Osteoblast (primary cell): ENCODE data around the gene PRDM12. TPM values are rescaled to one million over a fixed set of nuclear protein-coding genes. Genes with fewer than 3 reads are reported as not detected.

Experiments used
- DNase-seq: peaks from one replicate; pipeline ENCODE4 v3.0.0; 2011; ENCODE audit warnings: low spot score, mixed read lengths; ENCODE audit not compliant: insufficient read length; ENCODE audit errors: missing footprints
- H2AFZ ChIP-seq: 2 replicates; pipeline ENCODE4 v1.6.0; 2011; ENCODE audit warnings: mild to moderate bottlenecking, low read length
- H3K27ac ChIP-seq: 2 replicates; pipeline ENCODE4 v1.5.1; 2011; ENCODE audit warnings: mild to moderate bottlenecking, low read depth, low read length, moderate library complexity
- H3K27me3 ChIP-seq: 2 replicates; pipeline ENCODE4 v1.6.0; 2012; ENCODE audit warnings: mild to moderate bottlenecking, control low read depth, inconsistent platforms, low read length, moderate library complexity; ENCODE audit not compliant: insufficient read depth
- H3K36me3 ChIP-seq: 2 replicates; pipeline ENCODE4 v1.5.1; 2011; ENCODE audit warnings: mild to moderate bottlenecking, low read length, control low read depth, moderate library complexity; ENCODE audit not compliant: insufficient read depth
- H3K4me1 ChIP-seq: 2 replicates; pipeline ENCODE4 v1.5.1; 2011; ENCODE audit warnings: mild to moderate bottlenecking, low read length, control low read depth, moderate library complexity; ENCODE audit not compliant: insufficient read depth
- H3K4me2 ChIP-seq: 2 replicates; pipeline ENCODE4 v1.6.0; 2011; ENCODE audit warnings: mild to moderate bottlenecking, low read length; ENCODE audit not compliant: insufficient read depth
- H3K4me3 ChIP-seq: fragments of 200-600 bp; sonication (generic); 3 replicates; pipeline ENCODE4 v1.5.1; 2012; ENCODE audit warnings: mild to moderate bottlenecking, low read length, inconsistent platforms; ENCODE audit not compliant: insufficient read depth
- H3K79me2 ChIP-seq: 2 replicates; pipeline ENCODE4 v1.6.0; 2012; ENCODE audit warnings: mild to moderate bottlenecking, low read length, control low read depth, inconsistent platforms; ENCODE audit not compliant: insufficient read depth
- H3K9me3 ChIP-seq: 2 replicates; pipeline ENCODE4 v1.5.1; 2011; ENCODE audit warnings: low read depth, low read length, control low read depth
- H4K20me1 ChIP-seq: 2 replicates; pipeline ENCODE4 v1.6.0; 2012; ENCODE audit warnings: mild to moderate bottlenecking, low read length, control low read depth; ENCODE audit not compliant: insufficient read depth
- CTCF ChIP-seq: IDR thresholded peaks from 2 replicates; pipeline ENCODE4 v1.5.1; 2011; ENCODE audit warnings: mild to moderate bottlenecking, low read depth, low read length, moderate library complexity; ENCODE audit errors: extremely low read depth
- total RNA-seq: library from RNA; depleted of rRNA; stranded (reverse); fragments of >200 nt; gene quantifications from 2 replicates; pipeline ENCODE4 v1.2.3, GENCODE V29; 2012

The PRDM12 gene
- total RNA-seq, 1 donor, result not detected

- peak; percentile 76 for DNase-seq
- Histone ChIP-seq H3K4me2 (no peak overlapping the region), H3K9me3 (no peaks in the 10 kb centered on the region), H3K79me2 (no peaks in the 10 kb centered on the region), H3K36me3 (peaks cover 69% of the 10 kb centered on the region), H3K27ac (no peak overlapping the region), H3K27me3 (no peaks in the 10 kb centered on the region), H3K4me3 (no peak overlapping the region), H2AFZ (no peak overlapping the region), H4K20me1 (peaks cover 2% of the 10 kb centered on the region), H3K4me1 (no peaks in the 10 kb centered on the region)
- TF ChIP-seq CTCF, result no peak
Observed at GRCh38 chr9:130633336-130634190, 30.8 kb upstream of the PRDM12 start.

- H3K27ac ChIP-seq, result no peak overlapping the region
- H3K4me3 ChIP-seq, result no peak overlapping the region
- H3K27me3 ChIP-seq, result no peaks in the 10 kb centered on the region
- TF ChIP-seq CTCF, result no peak
- no peak overlapping the region for H3K4me2 ChIP-seq
- peaks cover 64% of the 10 kb centered on the region for H3K36me3 ChIP-seq
- no peak for DNase-seq
- H3K9me3 ChIP-seq, result no peaks in the 10 kb centered on the region
- no peak overlapping the region for H2AFZ ChIP-seq
- peaks cover 2% of the 10 kb centered on the region for H4K20me1 ChIP-seq
- H3K4me1 ChIP-seq, result no peaks in the 10 kb centered on the region
- H3K79me2 ChIP-seq, result no peaks in the 10 kb centered on the region
Observed at GRCh38 chr9:130634191-130634768, 30.1 kb upstream of the PRDM12 start.

GRCh38 chr9:130634801-130635200, 29.6 kb upstream of the PRDM12 start:
- Histone ChIP-seq H3K79me2 (no peaks in the 10 kb centered on the region), H3K4me3 (no peak overlapping the region), H2AFZ (no peak overlapping the region), H3K9me3 (no peaks in the 10 kb centered on the region), H3K36me3 (peaks cover 59% of the 10 kb centered on the region), H3K27ac (no peak overlapping the region), H3K4me1 (no peaks in the 10 kb centered on the region), H4K20me1 (peaks cover 2% of the 10 kb centered on the region), H3K4me2 (no peak overlapping the region), H3K27me3 (no peaks in the 10 kb centered on the region)
- DNase-seq, result no peak
- TF ChIP-seq CTCF, result no peak

- no peak overlapping the region for H3K4me3 ChIP-seq
- H2AFZ ChIP-seq, result no peak overlapping the region
- peaks cover 2% of the 10 kb centered on the region for H4K20me1 ChIP-seq
- no peak for TF ChIP-seq CTCF
- H3K36me3 ChIP-seq, result peaks cover 54% of the 10 kb centered on the region
- peak; percentile 60 for DNase-seq
- no peaks in the 10 kb centered on the region for H3K4me1 ChIP-seq
- H3K27me3 ChIP-seq, result no peaks in the 10 kb centered on the region
- H3K4me2 ChIP-seq, result no peak overlapping the region
- no peak overlapping the region for H3K27ac ChIP-seq
- no peaks in the 10 kb centered on the region for H3K9me3 ChIP-seq
- no peaks in the 10 kb centered on the region for H3K79me2 ChIP-seq
Observed at GRCh38 chr9:130635306-130635705, 29.1 kb upstream of the PRDM12 start.
